ENCODE measurements around the gene LRIG1. TPM values are rescaled to one million over a fixed set of nuclear protein-coding genes. Genes with fewer than 3 reads are reported as not detected.
A peak's percentile ranks its signal among the peaks of the same experiment; 100 is the strongest.

LRIG1 gene, protein sequence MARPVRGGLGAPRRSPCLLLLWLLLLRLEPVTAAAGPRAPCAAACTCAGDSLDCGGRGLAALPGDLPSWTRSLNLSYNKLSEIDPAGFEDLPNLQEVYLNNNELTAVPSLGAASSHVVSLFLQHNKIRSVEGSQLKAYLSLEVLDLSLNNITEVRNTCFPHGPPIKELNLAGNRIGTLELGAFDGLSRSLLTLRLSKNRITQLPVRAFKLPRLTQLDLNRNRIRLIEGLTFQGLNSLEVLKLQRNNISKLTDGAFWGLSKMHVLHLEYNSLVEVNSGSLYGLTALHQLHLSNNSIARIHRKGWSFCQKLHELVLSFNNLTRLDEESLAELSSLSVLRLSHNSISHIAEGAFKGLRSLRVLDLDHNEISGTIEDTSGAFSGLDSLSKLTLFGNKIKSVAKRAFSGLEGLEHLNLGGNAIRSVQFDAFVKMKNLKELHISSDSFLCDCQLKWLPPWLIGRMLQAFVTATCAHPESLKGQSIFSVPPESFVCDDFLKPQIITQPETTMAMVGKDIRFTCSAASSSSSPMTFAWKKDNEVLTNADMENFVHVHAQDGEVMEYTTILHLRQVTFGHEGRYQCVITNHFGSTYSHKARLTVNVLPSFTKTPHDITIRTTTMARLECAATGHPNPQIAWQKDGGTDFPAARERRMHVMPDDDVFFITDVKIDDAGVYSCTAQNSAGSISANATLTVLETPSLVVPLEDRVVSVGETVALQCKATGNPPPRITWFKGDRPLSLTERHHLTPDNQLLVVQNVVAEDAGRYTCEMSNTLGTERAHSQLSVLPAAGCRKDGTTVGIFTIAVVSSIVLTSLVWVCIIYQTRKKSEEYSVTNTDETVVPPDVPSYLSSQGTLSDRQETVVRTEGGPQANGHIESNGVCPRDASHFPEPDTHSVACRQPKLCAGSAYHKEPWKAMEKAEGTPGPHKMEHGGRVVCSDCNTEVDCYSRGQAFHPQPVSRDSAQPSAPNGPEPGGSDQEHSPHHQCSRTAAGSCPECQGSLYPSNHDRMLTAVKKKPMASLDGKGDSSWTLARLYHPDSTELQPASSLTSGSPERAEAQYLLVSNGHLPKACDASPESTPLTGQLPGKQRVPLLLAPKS
- 10 to 100 TPM in 5 of 6 donors, 1 to 10 TPM in 1; 9.8 to 20.7 (median 12.5) TPM for polyA plus RNA-seq (ENCODE audit: low read depth in 6 of 6)

DNA sequence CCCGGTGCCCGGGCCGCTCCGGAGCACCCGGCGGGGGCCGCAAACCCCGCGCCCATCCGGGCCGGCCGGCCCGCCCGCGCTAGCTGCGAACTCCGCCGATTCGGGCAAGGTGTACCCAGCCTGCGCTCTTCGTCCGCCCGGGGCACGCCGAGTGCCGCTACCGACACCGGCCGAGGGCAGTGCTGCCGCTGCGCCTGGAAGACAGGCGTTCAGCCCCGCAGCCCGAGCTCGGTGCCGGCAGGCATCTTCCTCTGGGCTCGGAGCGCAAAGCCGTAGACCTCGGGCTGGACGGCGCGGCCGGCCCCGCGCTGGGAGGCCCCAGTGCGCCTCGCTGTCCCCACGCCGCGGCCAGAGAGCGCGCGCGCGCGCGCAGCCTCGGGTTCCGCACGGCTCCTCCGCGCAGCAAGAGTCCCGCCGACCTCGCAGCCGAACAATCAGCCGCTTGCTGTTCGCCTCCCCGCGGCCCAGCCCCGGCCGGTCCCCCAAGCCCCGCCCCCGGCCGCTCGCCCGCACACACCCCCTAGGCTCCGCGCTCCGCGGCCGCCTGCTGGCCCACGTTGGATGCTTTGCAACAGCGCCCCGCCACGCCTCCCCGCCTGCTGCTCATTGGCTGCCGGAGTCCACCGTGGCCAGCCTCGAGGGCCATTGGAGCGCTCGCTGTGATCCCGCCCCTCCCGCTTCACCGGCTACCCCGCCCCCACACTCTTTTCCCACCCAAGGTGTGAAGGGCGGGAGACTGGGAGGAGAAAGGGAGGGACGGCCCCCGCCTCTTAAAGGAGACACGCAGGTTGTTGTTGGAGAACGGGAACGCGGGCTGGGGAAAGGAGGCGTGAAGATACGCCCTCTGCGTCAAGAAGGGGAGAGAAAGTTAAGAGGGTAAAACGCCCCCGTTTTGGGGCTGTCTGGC lies at the start of gene LRIG1:
Gene LRIG1, minus strand, starts transcription at position 447 of the 907 bp plus-strand sequence. CDS start 615 bp downstream, outside the sequence.
- Mint-ChIP-seq H3K4me1 (peaks cover 14 to 28% (median 24%) of the 10 kb centered on the region in 3 donors), H3K27me3 (peaks cover 28 to 45% (median 45%) of the 10 kb centered on the region in 3 donors), H3K36me3 (peaks cover 0 to 3% of the 10 kb centered on the region in 2 donors), H3K27ac (peak within 1 kb of the TSS in 5 of 6 donors; percentile 71 to 96 (median 87)), H3K4me3 (peak within 1 kb of the TSS; percentile 81 to 95 (median 93)), H3K9me3 (no peaks in the 10 kb centered on the region)
- DNase-seq = peak; percentile 90
- ATAC-seq (ENCODE audit: low read depth in 2 of 2) = peak; percentile 89 to 93

DNA sequence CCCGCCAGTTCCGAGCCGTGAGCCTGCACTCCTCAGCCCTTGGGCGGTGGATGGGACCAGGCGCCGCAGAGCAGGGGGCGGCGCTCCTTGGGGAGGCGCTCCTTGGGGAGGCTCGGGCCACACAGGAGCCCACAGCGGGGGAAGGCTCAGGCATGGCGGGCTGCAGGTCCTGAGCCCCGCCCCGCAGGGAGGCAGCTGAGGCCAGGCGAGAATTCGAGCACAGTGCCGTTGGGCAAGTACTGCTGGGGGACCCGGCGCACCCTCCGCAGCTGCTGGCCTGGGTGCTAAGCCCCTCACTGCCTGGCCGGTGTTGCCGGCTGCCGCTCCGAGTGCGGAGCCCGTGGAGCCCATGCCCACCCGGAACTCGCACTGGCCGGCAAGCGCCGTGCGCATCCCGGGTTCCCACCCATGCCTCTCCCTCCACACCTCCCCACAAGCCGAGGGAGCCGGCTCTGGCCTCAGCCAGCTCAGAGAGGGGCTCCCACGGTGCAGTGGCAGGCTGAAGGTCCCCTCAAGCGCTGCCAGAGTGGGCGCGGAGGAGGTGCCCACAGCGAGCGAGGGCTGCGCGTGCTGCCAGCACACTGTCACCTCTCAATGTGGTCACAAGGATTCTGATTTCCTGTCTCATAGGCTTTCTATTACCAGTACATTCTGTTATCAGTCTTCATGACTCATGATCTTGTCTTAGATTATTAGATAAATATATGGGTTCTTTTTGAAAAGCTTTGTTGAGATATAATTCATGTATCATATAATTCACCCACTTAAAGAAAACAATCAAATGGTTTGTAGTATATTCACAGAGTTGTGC lies 44.0 kb upstream of the LRIG1 start:
- no peak for DNase-seq
- peaks cover 0 to 17% (median 7%) of the 10 kb centered on the region in 7 donors for H3K9me3 Mint-ChIP-seq
- H3K4me1 Mint-ChIP-seq = no peaks in the 10 kb centered on the region
- H3K27me3 Mint-ChIP-seq = peaks cover 9 to 27% (median 13%) of the 10 kb centered on the region in 3 donors
- ATAC-seq (ENCODE audit: low read depth in 2 of 2) = no peak
- H3K27ac Mint-ChIP-seq = peak overlapping the region in 1 of 6 donors; percentile 38
- no peak overlapping the region for H3K4me3 Mint-ChIP-seq
- peaks cover 0 to 12% of the 10 kb centered on the region in 2 donors for H3K36me3 Mint-ChIP-seq

DNA sequence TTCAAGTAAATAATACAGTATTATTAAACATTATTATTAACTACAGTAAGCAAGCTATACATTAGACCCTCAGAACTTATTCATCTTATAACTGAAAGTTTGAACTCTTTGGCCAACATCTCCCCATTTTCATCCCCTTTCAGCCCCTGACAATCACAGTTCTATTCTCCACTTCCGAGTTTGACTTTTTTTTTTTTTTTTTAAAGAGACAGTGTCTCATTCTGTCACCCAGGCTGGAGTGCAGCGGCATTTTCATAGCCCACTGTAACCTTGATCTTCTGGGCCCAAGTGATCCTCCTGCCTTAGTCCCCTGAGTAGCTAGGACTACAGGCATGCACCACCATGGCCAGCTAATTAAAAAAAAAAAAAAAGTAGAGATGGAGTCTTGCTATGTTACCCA lies 41.3 kb upstream of the LRIG1 start:
- no peak overlapping the region for H3K27ac Mint-ChIP-seq
- H3K4me1 Mint-ChIP-seq = no peaks in the 10 kb centered on the region
- ATAC-seq (ENCODE audit: low read depth in 2 of 2) (no peak), DNase-seq (no peak)
- H3K36me3 Mint-ChIP-seq = peaks cover 0 to 12% of the 10 kb centered on the region in 2 donors
- H3K27me3 Mint-ChIP-seq = peaks cover 11 to 29% (median 12%) of the 10 kb centered on the region in 3 donors
- peaks cover 2 to 17% (median 7%) of the 10 kb centered on the region in 7 donors for H3K9me3 Mint-ChIP-seq
- no peak overlapping the region for H3K4me3 Mint-ChIP-seq

DNA sequence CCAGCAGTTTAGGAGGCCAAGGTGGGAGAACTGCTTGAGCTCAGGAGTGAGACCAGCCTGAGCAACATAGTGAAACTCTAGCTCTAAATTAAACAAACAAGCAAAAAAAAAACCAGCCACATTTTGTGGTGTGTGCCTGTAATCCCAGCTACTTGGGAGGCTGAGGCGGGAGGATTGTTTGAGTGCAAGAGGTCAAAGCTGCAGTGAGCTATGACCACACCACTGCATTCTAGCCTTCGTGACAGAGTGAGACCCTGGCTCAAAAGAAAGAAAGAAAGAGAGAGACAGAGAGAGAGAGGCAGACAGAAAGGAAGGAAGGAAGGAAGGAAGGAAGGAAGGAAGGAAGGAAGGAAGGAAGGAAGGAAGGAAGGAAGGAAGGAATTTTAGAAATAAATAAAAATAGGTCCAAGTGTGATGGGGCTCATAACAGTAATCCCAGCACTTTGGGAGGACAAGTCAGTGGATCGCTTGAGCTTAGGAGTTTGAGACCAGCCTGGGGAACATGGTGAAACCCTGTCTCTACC lies 38.7 kb upstream of the LRIG1 start:
- ATAC-seq (ENCODE audit: low read depth in 2 of 2) (no peak), DNase-seq (no peak)
- Mint-ChIP-seq H3K27ac (no peak overlapping the region), H3K27me3 (peaks cover 8 to 25% (median 14%) of the 10 kb centered on the region in 3 donors), H3K4me3 (no peak overlapping the region), H3K36me3 (peaks cover 0 to 12% of the 10 kb centered on the region in 2 donors), H3K4me1 (peaks cover 0 to 1% (median under 1%) of the 10 kb centered on the region in 3 donors), H3K9me3 (peaks cover 2 to 17% (median 7%) of the 10 kb centered on the region in 7 donors)

DNA sequence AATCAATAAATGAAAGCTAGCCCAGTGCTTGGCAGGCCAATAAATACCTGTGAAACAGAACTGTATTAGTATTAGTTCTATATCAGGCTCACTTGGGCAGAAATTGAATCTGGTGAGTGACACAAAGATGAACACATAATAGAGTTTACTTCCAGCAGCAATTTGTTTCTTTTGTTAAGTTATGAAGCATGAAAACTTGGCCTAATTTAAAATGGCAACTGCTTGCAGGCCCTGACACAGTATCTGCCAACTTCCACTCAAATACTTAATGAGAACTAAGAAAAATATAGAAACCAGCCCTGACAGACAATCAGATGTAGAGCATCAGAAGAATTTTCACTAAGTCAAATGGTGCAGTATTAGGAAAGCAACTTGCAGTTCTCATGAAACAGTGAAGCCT lies 37.6 kb upstream of the LRIG1 start:
- Mint-ChIP-seq H3K27ac (no peak overlapping the region), H3K4me3 (no peak overlapping the region), H3K9me3 (peaks cover 0 to 11% (median 7%) of the 10 kb centered on the region in 7 donors), H3K4me1 (peaks cover 0 to 10% (median 4%) of the 10 kb centered on the region in 3 donors), H3K36me3 (peaks cover 0 to 5% of the 10 kb centered on the region in 2 donors), H3K27me3 (peaks cover 11 to 16% (median 16%) of the 10 kb centered on the region in 3 donors)
- ATAC-seq (ENCODE audit: low read depth in 2 of 2) = no peak
- DNase-seq = no peak

DNA sequence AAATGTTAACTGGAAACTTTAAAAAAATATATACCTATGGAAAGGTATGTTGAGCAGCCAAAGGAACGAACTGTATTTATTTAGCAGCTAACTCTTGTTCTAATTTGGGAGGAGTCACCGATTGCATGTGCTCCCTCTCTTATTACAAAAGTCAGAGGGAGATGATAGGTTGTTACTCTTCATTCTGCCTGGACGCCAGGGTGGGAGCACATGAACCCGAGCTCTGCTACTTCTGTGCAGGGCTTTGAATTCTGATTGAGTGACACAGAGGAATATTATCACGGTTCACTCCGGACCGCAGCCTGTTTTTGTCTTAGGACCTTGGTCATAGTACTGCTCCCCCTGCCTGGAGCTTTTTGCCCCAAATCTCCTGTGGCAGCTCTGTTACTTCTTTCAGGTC lies 36.9 kb upstream of the LRIG1 start:
- Mint-ChIP-seq H3K27me3 (peaks cover 9 to 16% (median 11%) of the 10 kb centered on the region in 3 donors), H3K4me3 (no peak overlapping the region)
- ATAC-seq (ENCODE audit: low read depth in 2 of 2) = no peak

DNA sequence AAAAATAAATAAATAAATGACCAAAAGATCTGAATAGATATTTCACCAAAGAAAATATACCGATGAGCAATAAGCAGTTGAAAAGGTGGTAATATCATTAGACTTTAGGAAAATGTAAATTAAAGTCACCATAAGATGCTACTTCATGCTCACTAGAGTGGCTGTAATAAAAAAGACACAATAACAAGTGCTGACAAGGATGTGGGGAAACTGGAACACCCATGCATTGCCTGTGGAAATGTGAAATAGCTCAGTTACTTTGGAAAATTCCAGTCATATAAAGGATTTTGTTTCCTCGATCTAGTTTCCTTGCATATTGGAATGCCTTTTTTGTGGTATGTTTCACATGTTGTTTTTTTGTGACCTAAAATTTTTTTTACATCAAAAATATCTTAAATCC lies 36.0 kb upstream of the LRIG1 start:
- Mint-ChIP-seq H3K27me3 (peaks cover 6 to 16% (median 11%) of the 10 kb centered on the region in 3 donors), H3K27ac (no peak overlapping the region), H3K4me1 (peaks cover 0 to 18% (median 9%) of the 10 kb centered on the region in 3 donors), H3K36me3 (peaks cover 0 to 4% of the 10 kb centered on the region in 2 donors), H3K4me3 (no peak overlapping the region), H3K9me3 (peaks cover 0 to 4% (median 0%) of the 10 kb centered on the region in 7 donors)
- no peak for ATAC-seq (ENCODE audit: low read depth in 2 of 2)
- DNase-seq = no peak

More for the DNA sequence above, 36.9 kb upstream of the LRIG1 start:
- Mint-ChIP-seq H3K36me3 (no peaks in the 10 kb centered on the region), H3K9me3 (peaks cover 0 to 5% (median 4%) of the 10 kb centered on the region in 7 donors), H3K27ac (no peak overlapping the region), H3K4me1 (peaks cover 0 to 10% (median 4%) of the 10 kb centered on the region in 3 donors)
- DNase-seq = no peak

DNA sequence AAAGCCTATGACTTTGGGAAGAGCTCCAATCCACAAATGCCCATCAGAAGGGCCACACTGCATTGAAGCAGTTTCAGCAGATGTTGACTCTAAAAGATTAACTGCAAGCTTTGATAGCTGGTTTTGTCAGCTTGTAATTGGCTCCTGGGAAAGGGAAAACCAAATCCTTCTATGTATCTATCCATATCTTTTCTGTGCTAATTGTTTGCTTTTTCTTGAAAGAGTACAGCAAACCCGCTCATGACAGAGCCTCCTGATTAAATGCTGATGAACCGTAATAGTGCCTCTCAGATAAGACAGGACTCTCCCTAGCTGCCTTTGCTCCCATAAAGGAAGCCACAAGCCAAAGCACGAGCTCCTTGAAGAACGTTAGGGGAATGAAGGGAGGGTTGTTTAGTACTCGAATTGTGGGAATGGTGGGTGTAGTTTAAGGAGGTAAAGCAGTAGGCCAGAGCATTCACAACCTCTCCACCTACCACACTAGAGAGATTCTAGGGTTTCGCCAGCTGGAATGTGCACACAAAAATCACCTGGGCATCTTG lies 33.6 kb upstream of the LRIG1 start:
- DNase-seq (no peak), ATAC-seq (ENCODE audit: low read depth in 2 of 2) (no peak)
- peaks cover 0 to 1% (median 0%) of the 10 kb centered on the region in 7 donors for H3K9me3 Mint-ChIP-seq
- H3K27ac Mint-ChIP-seq = no peak overlapping the region
- peaks cover 2 to 11% (median 11%) of the 10 kb centered on the region in 3 donors for H3K27me3 Mint-ChIP-seq
- H3K4me3 Mint-ChIP-seq = no peak overlapping the region
- peaks cover 6 to 29% (median 13%) of the 10 kb centered on the region in 3 donors for H3K4me1 Mint-ChIP-seq
- peaks cover 0 to 4% of the 10 kb centered on the region in 2 donors for H3K36me3 Mint-ChIP-seq

DNA sequence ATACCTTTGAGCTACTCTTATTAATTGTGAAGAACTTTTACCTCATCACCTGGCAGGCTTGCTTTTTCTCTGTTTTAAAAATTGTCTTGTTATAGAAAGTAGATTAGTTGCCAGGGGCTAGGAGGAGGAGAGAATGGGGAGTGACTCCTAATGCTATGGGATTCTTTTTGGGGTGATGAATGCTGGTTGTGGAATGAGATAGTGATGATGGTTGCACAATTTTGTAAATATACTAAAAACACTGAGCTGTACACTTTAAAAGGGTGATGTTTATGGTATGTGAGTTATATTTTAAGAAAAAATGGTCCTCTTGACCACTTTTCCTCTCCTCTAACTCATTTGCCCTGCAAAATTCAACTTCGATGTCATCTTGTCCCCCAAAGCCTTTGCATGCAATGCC lies 31.8 kb upstream of the LRIG1 start:
- H3K27ac Mint-ChIP-seq = peak overlapping the region in 1 of 6 donors; percentile 54
- no peak overlapping the region for H3K4me3 Mint-ChIP-seq
- H3K36me3 Mint-ChIP-seq = peaks cover 0 to 4% of the 10 kb centered on the region in 2 donors
- no peak for ATAC-seq (ENCODE audit: low read depth in 2 of 2)
- H3K9me3 Mint-ChIP-seq = no peaks in the 10 kb centered on the region
- H3K27me3 Mint-ChIP-seq = peaks cover 5 to 14% (median 11%) of the 10 kb centered on the region in 3 donors
- no peak for DNase-seq
- peaks cover 6 to 29% (median 13%) of the 10 kb centered on the region in 3 donors for H3K4me1 Mint-ChIP-seq

DNA sequence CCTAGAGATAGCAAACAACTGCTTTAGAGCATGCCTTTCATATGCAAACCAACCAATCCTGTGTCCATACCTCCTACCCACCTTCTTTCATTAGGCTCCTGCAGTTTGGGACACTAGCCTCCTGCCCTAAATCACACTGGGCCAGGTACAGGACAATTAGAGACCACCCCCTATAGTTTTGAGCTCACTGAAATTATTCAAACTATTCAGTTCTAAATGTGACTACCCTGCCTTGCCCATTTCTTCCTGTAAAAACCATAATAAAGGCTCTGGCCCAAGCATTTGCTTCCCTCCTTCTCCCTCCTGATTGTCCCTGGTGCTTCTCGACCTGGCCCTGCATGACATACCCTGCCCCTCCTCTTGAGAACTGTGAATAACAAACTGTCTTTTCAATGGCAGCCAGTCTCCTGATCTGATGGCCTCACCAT lies 31.4 kb upstream of the LRIG1 start:
- Mint-ChIP-seq H3K27ac (peak overlapping the region in 2 of 6 donors; percentile 6 to 63), H3K4me1 (peaks cover 6 to 29% (median 13%) of the 10 kb centered on the region in 3 donors), H3K36me3 (peaks cover 0 to 4% of the 10 kb centered on the region in 2 donors), H3K9me3 (peaks cover 0 to 2% (median 0%) of the 10 kb centered on the region in 7 donors), H3K27me3 (peaks cover 9 to 18% (median 16%) of the 10 kb centered on the region in 3 donors), H3K4me3 (no peak overlapping the region)
- no peak for DNase-seq
- ATAC-seq (ENCODE audit: low read depth in 2 of 2) = no peak

DNA sequence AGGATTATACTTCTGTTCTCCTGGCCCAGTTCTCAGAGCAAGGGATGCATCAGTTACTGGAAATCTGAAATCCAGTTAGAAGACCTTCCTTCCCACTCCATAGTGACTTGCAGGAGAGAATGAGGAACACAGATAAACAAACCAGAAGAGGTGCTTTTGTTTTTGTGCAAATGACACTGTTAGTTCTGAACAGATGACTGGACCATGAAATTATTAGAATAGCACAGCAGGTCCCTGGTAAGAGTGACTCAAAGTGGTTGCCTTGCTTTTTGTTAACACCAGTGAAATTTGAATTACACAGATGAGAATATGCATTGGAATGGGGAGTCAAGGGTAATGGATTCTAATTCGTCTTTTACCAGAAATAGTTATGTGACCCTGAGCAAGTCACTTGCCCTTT lies 30.4 kb upstream of the LRIG1 start:
- Mint-ChIP-seq H3K27me3 (peaks cover 16 to 27% (median 17%) of the 10 kb centered on the region in 3 donors), H3K9me3 (peaks cover 0 to 2% (median 0%) of the 10 kb centered on the region in 7 donors), H3K4me1 (peaks cover 6 to 29% (median 13%) of the 10 kb centered on the region in 3 donors), H3K27ac (no peak overlapping the region), H3K4me3 (peak overlapping the region in 1 of 8 donors; percentile 65), H3K36me3 (peaks cover 0 to 4% of the 10 kb centered on the region in 2 donors)
- DNase-seq = no peak
- ATAC-seq (ENCODE audit: low read depth in 2 of 2) = no peak
